ENCODE results near the gene MTMR12.

GRCh38 chr5:32352685-32353084 is 39.9 kb upstream of the MTMR12 start:
- no peak for TF ChIP-seq CTCF (conservative IDR thresholded peaks at IDR 0.05 in 1 of 2, IDR thresholded peaks at IDR 0.05 in 1 of 2; ENCODE audit: low read depth in 1 of 2, low read length in 2 of 2)
- no peak for TF ChIP-seq EZH2 (IDR thresholded peaks at IDR 0.05; ENCODE audit: low read length, missing control alignments)

All from fibroblast of lung (primary cell).